Measurements from ENCODE around the gene TRPM8.

DNA sequence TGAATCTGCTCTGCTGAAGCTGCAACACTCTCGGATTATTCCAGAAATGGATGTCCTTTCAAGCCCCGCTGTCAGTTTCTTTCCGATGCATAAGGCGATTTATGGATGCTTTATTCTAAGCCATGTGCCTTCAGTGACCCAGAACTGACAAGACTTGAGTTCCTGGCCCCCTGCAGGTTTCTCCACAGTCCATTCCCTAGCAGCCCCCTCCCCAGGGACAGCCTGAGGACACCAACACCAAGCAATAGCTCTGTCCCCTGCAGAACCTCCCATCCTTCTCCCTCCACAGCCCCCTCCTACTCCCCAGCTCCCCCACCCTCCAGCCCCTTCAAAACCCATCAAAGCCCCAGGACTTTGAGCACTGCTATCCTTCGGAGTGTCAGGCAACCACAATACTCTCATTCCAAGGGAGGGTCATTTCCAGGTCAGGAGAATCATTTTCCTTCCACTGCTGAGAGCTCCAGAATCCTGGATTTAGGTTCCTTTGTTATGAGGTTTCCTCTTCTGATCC is 108.8 kb downstream of the TRPM8 start:
- TF ChIP-seq CTCF (IDR thresholded peaks at IDR 0.05), result no peak
- no peak for TF ChIP-seq POLR2AphosphoS5 (IDR thresholded peaks at IDR 0.05)
- TF ChIP-seq POLR2A (IDR thresholded peaks at IDR 0.05), result no peak

Data from suprapubic skin (tissue), 4 donors.